Dendritic cell treated with granulocyte-macrophage colony-stimulating factor and Interleukin-4, amounts not matched to agents 40 ng/mL and 50 ng/mL, for 4 days (primary cell): Measurements from ENCODE around the gene TRAF3.

Experiments
- H3K27ac Mint-ChIP-seq: one replicate; pipeline ENCODE4 v1.8.0; 2022; ENCODE audit warnings: mild to moderate bottlenecking, mixed read lengths
- H3K27me3 Mint-ChIP-seq: one replicate; pipeline ENCODE4 v1.8.0; 2022; ENCODE audit warnings: mild to moderate bottlenecking, mixed read lengths
- H3K36me3 Mint-ChIP-seq: one replicate; pipeline ENCODE4 v1.8.0; 2022; ENCODE audit warnings: low read depth, mixed read lengths
- H3K4me1 Mint-ChIP-seq: one replicate; pipeline ENCODE4 v1.8.0; 2022; ENCODE audit warnings: low read depth, mixed read lengths
- H3K4me3 Mint-ChIP-seq: one replicate; pipeline ENCODE4 v1.8.0; 2022; ENCODE audit warnings: mild to moderate bottlenecking, moderate library complexity, mixed read lengths
- H3K9me3 Mint-ChIP-seq: one replicate; pipeline ENCODE4 v1.8.0; 2022; ENCODE audit warnings: mixed read lengths
- intact Hi-C: fragments of 100-400 bp; cut with micrococcal nuclease; formaldehyde crosslinking; loops from one replicate; pipeline ENCODE4 v1.15.0; 2022

The TRAF3 gene

DNA sequence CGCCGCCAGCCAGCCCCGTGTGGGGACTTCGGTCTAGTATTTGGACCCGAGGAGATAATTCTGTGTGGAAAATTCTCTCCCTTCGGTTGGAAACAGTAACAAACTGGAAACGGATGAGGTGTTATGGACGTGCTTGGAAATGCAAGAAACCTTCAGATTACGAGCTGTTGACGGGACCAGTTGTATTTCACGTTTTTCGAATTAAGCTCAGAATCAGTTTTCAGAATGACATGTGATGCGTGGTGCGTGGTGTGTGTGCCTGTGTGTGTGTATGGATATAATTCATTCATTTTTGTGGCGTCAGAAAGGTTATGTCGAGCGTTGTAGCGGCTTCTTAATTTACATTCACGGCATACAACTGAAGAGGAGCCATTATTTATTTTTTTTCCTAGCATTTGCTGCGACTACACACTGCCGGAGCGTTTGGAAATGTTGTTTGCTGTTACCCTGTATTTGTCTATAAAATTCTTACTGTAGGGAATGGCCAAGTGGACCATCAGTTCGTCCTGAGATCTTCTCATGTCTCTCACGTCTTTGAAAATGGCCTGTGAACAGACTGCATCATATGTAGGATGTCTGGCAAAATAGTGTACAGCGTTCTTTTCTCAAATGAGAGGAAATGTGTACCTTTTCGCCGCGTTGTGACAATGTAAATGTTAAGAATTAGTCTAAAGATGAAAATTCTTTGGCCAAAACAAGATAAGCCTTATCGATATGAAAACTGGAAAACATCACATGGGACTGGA lies 1.3 kb downstream of the TRAF3 start:
- peak overlapping the region; percentile 91 for H3K4me3 Mint-ChIP-seq
- H3K4me1 Mint-ChIP-seq = peaks cover 74% of the 10 kb centered on the region
- H3K27me3 Mint-ChIP-seq = no peaks in the 10 kb centered on the region
- peak overlapping the region; percentile 85 for H3K27ac Mint-ChIP-seq
- intact Hi-C loops = loop anchor here (5.0 kb wide), 1 partner anchor 186 kb away; the partner anchor contains the start of gene RCOR1
- H3K36me3 Mint-ChIP-seq = peaks cover 32% of the 10 kb centered on the region
- H3K9me3 Mint-ChIP-seq = no peaks in the 10 kb centered on the region

DNA sequence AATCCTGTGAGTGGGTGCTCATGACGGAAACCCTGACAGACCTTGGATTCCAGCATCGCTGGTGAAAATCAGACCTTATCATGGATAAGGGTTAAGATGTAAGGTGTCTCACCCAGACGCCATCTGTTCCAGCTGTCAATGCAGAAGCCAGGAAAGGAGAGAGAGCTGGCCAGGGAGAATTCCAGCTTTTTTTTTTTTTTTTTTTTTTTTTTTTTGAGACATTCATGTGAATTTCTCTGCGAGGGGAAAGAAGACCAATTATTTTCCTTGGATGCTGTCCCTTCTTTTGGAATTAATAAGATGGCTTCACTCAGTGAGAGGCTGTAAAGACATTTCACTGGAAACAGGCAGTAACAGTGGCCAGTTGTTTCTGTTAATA lies 1.8 kb downstream of the TRAF3 start:
- peaks cover 75% of the 10 kb centered on the region for H3K4me1 Mint-ChIP-seq
- peak overlapping the region; percentile 85 for H3K27ac Mint-ChIP-seq
- no peaks in the 10 kb centered on the region for H3K27me3 Mint-ChIP-seq
- intact Hi-C loops = loop anchor here (5.0 kb wide), 1 partner anchor 187 kb away; the partner anchor contains the start of gene RCOR1
- H3K9me3 Mint-ChIP-seq = no peaks in the 10 kb centered on the region
- H3K4me3 Mint-ChIP-seq = peak overlapping the region; percentile 91
- peaks cover 32% of the 10 kb centered on the region for H3K36me3 Mint-ChIP-seq

GRCh38 chr14:102779574-102780315 lies 2.5 kb downstream of the TRAF3 start:
- intact Hi-C loops = loop anchor here (5.0 kb wide), 1 partner anchor 187 kb away; the partner anchor contains the start of gene RCOR1
- H3K4me3 Mint-ChIP-seq = peak overlapping the region; percentile 68

GRCh38 chr14:102781063-102781462 lies 3.8 kb downstream of the TRAF3 start:
- Mint-ChIP-seq H3K27ac (no peak overlapping the region), H3K36me3 (peaks cover 32% of the 10 kb centered on the region), H3K4me1 (peaks cover 76% of the 10 kb centered on the region), H3K27me3 (no peaks in the 10 kb centered on the region), H3K9me3 (no peaks in the 10 kb centered on the region), H3K4me3 (no peak overlapping the region)
- intact Hi-C loops = no loop called here

More at GRCh38 chr14:102779574-102780315, 2.5 kb downstream of the TRAF3 start:
- Mint-ChIP-seq H3K27ac (peak overlapping the region; percentile 66), H3K4me1 (peaks cover 75% of the 10 kb centered on the region), H3K27me3 (no peaks in the 10 kb centered on the region), H3K9me3 (no peaks in the 10 kb centered on the region), H3K36me3 (peaks cover 32% of the 10 kb centered on the region)

DNA sequence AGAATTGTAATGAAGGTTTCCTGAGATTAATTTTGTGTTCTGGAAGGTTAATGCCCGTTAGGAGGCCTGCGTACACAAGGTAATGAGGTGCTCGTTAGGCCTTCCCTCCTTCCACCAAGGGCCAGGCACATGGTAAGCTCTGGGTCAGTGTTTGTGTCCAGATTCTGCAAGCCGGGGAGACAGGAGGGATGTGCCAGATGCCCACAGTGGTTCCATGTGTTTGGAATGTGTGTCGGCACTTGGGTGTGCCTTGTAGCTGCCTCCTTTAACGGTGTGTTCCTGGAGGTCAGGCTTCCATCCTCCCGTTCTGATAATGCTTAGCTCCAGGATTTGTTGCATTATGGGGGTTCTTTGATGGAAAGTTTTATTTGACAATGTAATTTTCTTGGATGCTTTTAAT lies 5.7 kb downstream of the TRAF3 start:
- intact Hi-C loops = no loop called here
- H3K4me1 Mint-ChIP-seq = peaks cover 78% of the 10 kb centered on the region
- peaks cover 32% of the 10 kb centered on the region for H3K36me3 Mint-ChIP-seq
- H3K27me3 Mint-ChIP-seq = no peaks in the 10 kb centered on the region
- H3K27ac Mint-ChIP-seq = no peak overlapping the region
- H3K4me3 Mint-ChIP-seq = no peak overlapping the region
- H3K9me3 Mint-ChIP-seq = no peaks in the 10 kb centered on the region

GRCh38 chr14:102784892-102785594 lies 7.8 kb downstream of the TRAF3 start:
- Mint-ChIP-seq H3K27me3 (no peaks in the 10 kb centered on the region), H3K9me3 (no peaks in the 10 kb centered on the region), H3K36me3 (peaks cover 16% of the 10 kb centered on the region), H3K4me1 (peaks cover 75% of the 10 kb centered on the region), H3K4me3 (no peak overlapping the region), H3K27ac (peak overlapping the region; percentile 26)
- intact Hi-C loops = no loop called here

DNA sequence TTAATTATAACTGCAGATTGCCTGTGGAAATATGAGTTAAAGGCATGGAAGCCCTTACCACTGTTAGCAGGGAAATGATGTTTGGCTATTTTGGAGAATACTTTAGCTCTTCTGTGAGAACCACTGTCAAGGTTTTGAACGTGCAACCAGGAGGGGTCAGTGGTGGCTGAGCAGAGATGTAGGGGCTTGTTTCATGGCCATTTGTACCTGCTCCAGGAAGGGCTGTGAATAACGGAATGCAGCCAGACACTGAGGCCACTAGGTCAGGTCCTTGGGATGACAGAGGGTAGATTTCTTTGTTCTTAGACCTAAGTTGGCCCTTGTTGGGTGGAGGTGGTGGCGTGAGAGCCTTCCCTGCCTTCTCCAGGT lies 8.3 kb downstream of the TRAF3 start:
- Mint-ChIP-seq H3K4me3 (no peak overlapping the region), H3K27me3 (no peaks in the 10 kb centered on the region), H3K9me3 (no peaks in the 10 kb centered on the region), H3K36me3 (peaks cover 11% of the 10 kb centered on the region), H3K27ac (peak overlapping the region; percentile 26), H3K4me1 (peaks cover 75% of the 10 kb centered on the region)
- intact Hi-C loops = no loop called here

DNA sequence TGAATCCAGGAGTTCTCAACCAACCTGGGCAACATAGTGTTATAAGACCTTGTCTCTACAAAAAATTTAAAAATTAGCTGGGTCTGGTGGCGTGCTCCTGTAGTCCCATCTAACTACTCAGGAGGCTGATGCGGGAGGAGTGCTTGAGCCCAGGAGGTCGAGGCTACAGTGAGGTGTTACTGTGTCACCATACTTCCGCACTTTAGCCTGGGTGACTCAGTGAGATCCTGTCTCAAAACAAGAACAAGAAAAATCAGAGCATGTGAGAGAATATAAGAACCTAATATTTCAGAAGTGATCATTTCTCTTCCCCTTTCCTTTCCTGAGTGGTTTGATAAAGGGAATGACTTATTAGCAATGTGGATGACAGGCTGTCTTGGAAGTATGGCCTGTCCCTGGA lies 9.5 kb downstream of the TRAF3 start:
- intact Hi-C loops = no loop called here
- H3K4me3 Mint-ChIP-seq = peak overlapping the region; percentile 17
- peaks cover 6% of the 10 kb centered on the region for H3K36me3 Mint-ChIP-seq
- H3K4me1 Mint-ChIP-seq = peaks cover 70% of the 10 kb centered on the region
- H3K27ac Mint-ChIP-seq = peak overlapping the region; percentile 63
- no peaks in the 10 kb centered on the region for H3K27me3 Mint-ChIP-seq
- no peaks in the 10 kb centered on the region for H3K9me3 Mint-ChIP-seq

- Mint-ChIP-seq H3K4me3 (no peak overlapping the region), H3K27me3 (no peaks in the 10 kb centered on the region), H3K36me3 (peaks cover 32% of the 10 kb centered on the region), H3K9me3 (peaks cover 10% of the 10 kb centered on the region), H3K4me1 (peaks cover 51% of the 10 kb centered on the region), H3K27ac (no peak overlapping the region)
- intact Hi-C loops = no loop called here
Measured at GRCh38 chr14:102789349-102789748, 12.1 kb downstream of the TRAF3 start.

- no peak overlapping the region for H3K4me3 Mint-ChIP-seq
- H3K4me1 Mint-ChIP-seq = peaks cover 42% of the 10 kb centered on the region
- no peak overlapping the region for H3K27ac Mint-ChIP-seq
- intact Hi-C loops = no loop called here
- H3K9me3 Mint-ChIP-seq = peaks cover 10% of the 10 kb centered on the region
- no peaks in the 10 kb centered on the region for H3K27me3 Mint-ChIP-seq
- H3K36me3 Mint-ChIP-seq = peaks cover 47% of the 10 kb centered on the region
Measured at GRCh38 chr14:102793531-102794328, 16.5 kb downstream of the TRAF3 start.

DNA sequence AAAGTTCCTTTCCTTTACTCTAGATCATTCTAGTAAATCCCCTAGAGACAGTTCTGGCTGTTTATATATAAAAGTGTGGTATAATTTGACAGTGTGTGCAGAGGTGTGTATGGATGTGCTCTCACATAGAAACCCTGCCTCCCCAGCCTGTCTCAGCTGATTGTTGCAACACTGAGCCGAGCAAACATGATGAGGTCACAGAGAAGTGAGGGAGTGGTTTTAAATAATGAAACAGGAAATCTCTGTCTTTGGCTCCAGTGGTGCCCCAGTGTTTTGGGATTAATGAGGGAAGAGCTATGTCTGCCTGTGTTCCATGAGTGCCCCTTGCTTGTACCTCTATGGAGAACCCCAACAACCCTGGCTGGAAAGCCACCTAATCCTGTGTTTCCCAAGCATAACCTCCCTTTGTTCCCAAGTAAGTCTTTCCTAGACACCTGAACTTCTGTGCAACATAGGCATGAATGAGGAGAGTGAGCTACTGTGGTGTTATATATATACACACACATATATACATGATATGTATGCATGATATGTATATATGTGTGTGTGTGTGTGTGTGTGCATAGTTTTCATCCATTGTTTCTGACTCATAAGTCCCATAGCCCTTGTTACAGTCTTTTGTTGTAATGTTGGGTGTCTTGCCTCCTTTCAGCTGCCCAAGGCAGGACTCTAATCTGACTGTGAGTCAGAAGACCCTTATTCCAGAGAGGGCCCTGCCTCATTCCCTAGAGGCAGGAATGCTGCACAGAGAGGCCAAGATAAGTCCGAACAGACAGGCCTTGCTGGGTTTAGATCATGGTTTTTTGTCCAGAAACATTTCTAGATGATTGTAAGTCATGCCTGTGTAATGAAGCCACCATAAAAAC lies 18.0 kb downstream of the TRAF3 start:
- Mint-ChIP-seq H3K9me3 (peaks cover 10% of the 10 kb centered on the region), H3K27ac (peak overlapping the region; percentile 71), H3K4me3 (no peak overlapping the region), H3K4me1 (peaks cover 39% of the 10 kb centered on the region), H3K36me3 (peaks cover 47% of the 10 kb centered on the region), H3K27me3 (no peaks in the 10 kb centered on the region)
- intact Hi-C loops = no loop called here

- H3K4me1 Mint-ChIP-seq = peaks cover 33% of the 10 kb centered on the region
- no peaks in the 10 kb centered on the region for H3K27me3 Mint-ChIP-seq
- no peak overlapping the region for H3K4me3 Mint-ChIP-seq
- peaks cover 41% of the 10 kb centered on the region for H3K36me3 Mint-ChIP-seq
- H3K27ac Mint-ChIP-seq = no peak overlapping the region
- peaks cover 10% of the 10 kb centered on the region for H3K9me3 Mint-ChIP-seq
- intact Hi-C loops = no loop called here
Measured at GRCh38 chr14:102796661-102797190, 19.5 kb downstream of the TRAF3 start.
